ENCODE results near the gene SKP2.
"Not testable (repeated sequence)": the region's sequence is repeated elsewhere in the genome, so short reads cannot be mapped to it uniquely, and the experiment has no call there.

Gene SKP2

GRCh38 chr5:36151434-36152323 lies at the start of gene SKP2, which contains the start of gene LMBRD2:
Gene SKP2, plus strand, starts transcription at chr5:36152111. Its CDS starts 152 bp downstream, at chr5:36152263.
Gene LMBRD2, minus strand, starts transcription at chr5:36151887. Its CDS starts 8,538 bp downstream, at chr5:36143349.
- peak; percentile 93 to 97 for DNase-seq

- no peak for DNase-seq
Measured at GRCh38 chr5:36105819-36106218, 46.1 kb upstream of the SKP2 start.

DNA sequence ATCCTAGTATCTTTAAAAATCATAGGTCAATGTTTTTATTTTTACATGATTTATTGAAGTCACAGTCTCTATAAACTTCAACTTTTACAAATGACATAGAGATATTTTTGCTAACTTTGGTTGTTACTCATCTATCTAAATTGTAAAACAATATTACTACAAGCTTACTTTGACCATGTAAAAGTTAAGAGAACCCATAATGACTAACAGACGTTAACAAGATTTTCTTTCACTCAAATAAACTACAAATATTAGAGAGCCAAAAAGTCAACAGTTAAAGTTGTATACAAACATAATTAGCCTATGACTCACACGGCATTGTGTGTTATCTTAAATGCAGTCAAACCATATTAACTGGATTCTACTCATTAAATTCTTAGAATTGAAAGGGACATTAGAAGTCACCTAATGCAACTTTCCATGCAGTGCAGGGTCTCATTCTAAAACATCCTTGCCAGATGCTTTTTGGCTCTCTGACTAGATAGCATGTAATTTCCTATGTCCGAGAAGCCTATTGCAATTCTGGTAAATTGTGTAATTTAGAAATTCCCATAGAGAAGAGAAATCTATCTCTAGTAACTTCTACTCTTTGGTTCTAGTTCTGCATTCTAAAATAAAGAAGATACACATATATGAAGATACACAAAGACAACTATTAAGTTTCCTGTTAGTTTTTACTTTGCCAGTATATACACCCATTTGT lies 43.0 kb upstream of the SKP2 start:
- DNase-seq, result no peak

DNA sequence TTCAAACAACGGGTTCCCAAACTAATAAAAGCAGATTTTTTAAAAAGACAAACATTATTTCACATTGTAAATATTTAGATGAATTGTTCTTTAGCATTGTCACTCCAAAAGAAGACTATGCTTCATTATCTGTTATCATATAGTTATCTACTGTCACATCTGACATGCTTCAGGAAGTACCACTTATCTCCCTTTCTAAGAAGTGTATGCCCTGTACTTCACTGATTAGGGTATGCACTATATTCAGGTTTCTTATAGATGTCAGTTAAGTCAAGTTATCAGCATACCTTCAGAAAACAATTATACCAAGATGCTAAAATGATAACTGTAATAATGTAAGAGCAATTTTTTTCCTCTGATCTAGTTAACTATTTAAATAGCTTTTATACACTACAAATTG lies 40.7 kb upstream of the SKP2 start:
- no peak for DNase-seq

- no peak for DNase-seq
Measured at GRCh38 chr5:36125868-36126267, 26.0 kb upstream of the SKP2 start.

- DNase-seq, result no peak
Measured at GRCh38 chr5:36128795-36129194, 23.1 kb upstream of the SKP2 start.

GRCh38 chr5:36129666-36130065 lies 22.2 kb upstream of the SKP2 start:
- DNase-seq, result not testable (repeated sequence)

- not testable (repeated sequence) for DNase-seq
Measured at GRCh38 chr5:36133009-36133408, 18.9 kb upstream of the SKP2 start.

GRCh38 chr5:36135988-36136387 lies 15.9 kb upstream of the SKP2 start:
- DNase-seq, result no peak

GRCh38 chr5:36136581-36136980 lies 15.3 kb upstream of the SKP2 start:
- no peak for DNase-seq

GRCh38 chr5:36138900-36139683 lies 12.8 kb upstream of the SKP2 start:
- DNase-seq, result no peak

- no peak for DNase-seq
Measured at GRCh38 chr5:36145311-36145710, 6.6 kb upstream of the SKP2 start.

- DNase-seq, result no peak
Measured at GRCh38 chr5:36146390-36146789, 5.5 kb upstream of the SKP2 start.

- DNase-seq, result no peak
Measured at GRCh38 chr5:36147681-36148080, 4.2 kb upstream of the SKP2 start.

GRCh38 chr5:36150676-36151433 lies 1.1 kb upstream of the SKP2 start:
- DNase-seq, result peak; percentile 26 to 33

GRCh38 chr5:36152324-36153297 lies 700 bp downstream of the SKP2 start:
- DNase-seq, result no peak

DNA sequence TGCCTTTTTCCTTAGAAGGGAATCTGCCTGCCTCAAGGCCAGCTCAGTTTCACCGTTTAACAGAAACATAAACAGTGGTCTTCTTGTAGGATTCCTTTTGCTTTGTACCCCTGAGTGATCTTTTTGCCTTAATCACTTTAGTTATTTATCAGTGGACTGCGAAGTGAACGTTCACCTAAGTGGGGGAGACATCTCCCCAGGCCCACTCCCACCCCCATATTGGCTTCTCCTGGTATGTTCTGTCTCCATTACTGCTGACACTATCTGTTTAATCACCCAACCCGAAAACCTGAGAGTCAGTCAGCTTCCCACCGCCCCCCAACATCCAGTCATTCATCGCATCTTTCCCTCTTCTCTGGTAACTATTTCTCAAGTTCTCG lies 1.4 kb downstream of the SKP2 start:
- DNase-seq, result no peak

DNA sequence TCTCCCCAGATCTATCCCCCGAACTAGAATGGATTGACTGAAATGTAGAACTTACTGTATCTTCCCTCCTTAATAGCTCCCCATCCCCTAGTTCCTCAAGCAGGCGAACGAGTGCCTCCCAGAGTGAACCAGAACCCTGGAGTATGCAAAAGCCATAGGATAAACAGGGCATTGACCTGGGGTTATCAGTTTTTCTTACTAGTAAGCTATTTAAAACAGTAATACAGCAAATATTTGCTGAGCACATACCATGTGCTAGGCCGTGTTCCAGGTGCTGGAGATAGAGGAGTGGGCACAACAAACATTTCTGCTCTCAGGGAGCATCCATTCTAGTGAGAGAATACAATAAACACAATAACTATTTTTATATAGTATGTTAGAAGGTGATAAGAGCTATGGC lies 1.8 kb downstream of the SKP2 start:
- no peak for DNase-seq

- no peak for DNase-seq
Measured at GRCh38 chr5:36155291-36155690, 3.4 kb downstream of the SKP2 start.

GRCh38 chr5:36156121-36156601 lies 4.2 kb downstream of the SKP2 start:
- DNase-seq, result no peak

- DNase-seq, result no peak
Measured at GRCh38 chr5:36156619-36157018, 4.7 kb downstream of the SKP2 start.
